GM12874 (cell line): ENCODE results near the gene JAK1.

Experiments used
- TF ChIP-seq, protein P1 (sequence below): IDR thresholded peaks from 2 replicates; pipeline ENCODE4 v1.5.1; 2011; ENCODE audit warnings: low read depth, mild to moderate bottlenecking, control low read depth, low read length, moderate library complexity; ENCODE audit not compliant: insufficient read depth

JAK1 gene

DNA sequence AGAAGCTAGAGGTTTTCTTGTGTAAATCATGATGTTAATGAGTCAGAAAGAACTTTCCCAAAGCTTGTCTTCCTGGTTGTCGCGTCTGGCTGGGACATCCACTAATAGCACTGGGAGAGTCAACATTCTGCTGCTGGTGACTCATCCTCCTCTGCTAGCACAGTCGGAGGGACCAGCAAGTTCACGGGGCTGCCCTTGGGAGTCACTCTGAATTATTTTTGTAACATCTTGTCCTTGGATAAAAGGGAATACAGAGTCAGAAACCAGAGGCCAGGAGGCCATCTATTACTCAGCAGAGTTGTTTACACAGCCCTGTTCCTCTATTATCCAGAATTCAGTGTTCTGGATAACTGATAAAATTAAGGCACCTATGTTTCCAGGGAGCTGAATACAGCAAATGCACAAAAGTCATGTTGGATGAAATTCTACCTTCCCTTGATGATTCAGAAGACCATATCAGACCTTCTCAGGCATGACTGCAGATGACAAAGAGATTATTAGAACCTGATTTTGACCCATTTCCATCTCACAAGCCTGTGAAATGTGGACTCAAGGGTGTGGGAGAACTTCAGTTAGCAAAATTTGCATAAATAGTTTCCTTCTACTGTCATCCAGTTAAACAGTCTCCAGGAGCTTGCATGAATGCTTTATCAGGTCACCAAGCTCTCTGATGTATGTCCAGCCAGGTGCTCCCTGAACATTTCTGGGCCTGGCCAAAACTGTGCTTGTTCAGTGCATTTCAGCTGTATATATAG is 68.1 kb downstream of the JAK1 start:
- TF ChIP-seq, protein P1, sequence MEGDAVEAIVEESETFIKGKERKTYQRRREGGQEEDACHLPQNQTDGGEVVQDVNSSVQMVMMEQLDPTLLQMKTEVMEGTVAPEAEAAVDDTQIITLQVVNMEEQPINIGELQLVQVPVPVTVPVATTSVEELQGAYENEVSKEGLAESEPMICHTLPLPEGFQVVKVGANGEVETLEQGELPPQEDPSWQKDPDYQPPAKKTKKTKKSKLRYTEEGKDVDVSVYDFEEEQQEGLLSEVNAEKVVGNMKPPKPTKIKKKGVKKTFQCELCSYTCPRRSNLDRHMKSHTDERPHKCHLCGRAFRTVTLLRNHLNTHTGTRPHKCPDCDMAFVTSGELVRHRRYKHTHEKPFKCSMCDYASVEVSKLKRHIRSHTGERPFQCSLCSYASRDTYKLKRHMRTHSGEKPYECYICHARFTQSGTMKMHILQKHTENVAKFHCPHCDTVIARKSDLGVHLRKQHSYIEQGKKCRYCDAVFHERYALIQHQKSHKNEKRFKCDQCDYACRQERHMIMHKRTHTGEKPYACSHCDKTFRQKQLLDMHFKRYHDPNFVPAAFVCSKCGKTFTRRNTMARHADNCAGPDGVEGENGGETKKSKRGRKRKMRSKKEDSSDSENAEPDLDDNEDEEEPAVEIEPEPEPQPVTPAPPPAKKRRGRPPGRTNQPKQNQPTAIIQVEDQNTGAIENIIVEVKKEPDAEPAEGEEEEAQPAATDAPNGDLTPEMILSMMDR, result no peak

DNA sequence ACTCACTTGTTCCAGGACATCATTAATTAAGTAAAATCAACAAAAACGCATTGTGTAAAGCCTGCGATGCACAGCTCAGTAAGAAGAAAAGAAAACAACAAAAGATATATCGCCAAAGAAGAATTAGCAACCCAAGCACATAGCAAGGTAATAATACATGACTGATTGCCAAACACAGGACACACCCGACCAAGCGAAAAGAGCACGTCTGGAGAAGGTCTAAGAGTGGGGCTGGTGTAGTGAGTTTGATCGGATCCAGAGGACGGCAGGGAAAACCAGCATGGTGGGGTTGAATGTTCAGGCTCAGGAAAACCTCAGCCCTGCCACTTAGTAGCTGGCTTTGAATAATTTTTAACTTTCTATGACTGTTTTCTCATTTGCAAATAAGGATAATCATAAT is 69.8 kb downstream of the JAK1 start:
- TF ChIP-seq, protein P1, result no peak

DNA sequence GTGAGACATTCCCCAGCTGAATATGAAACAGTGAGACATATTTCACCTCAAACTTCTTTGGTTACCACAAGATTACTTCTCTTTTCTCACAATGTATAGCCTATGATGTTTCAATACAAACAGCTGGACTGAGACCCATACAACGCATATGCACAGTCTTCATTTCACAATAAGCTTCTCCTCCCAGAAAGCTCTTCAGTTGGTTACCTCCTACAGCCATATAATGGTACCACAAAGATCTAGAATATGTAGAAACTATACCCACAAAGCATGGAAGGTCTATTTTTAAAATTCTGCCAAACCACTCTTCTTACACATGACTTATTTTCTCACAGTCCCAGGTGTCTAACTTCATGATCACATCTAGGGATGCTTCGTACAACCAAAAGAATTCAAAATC is 70.8 kb downstream of the JAK1 start:
- TF ChIP-seq, protein P1, result no peak

DNA sequence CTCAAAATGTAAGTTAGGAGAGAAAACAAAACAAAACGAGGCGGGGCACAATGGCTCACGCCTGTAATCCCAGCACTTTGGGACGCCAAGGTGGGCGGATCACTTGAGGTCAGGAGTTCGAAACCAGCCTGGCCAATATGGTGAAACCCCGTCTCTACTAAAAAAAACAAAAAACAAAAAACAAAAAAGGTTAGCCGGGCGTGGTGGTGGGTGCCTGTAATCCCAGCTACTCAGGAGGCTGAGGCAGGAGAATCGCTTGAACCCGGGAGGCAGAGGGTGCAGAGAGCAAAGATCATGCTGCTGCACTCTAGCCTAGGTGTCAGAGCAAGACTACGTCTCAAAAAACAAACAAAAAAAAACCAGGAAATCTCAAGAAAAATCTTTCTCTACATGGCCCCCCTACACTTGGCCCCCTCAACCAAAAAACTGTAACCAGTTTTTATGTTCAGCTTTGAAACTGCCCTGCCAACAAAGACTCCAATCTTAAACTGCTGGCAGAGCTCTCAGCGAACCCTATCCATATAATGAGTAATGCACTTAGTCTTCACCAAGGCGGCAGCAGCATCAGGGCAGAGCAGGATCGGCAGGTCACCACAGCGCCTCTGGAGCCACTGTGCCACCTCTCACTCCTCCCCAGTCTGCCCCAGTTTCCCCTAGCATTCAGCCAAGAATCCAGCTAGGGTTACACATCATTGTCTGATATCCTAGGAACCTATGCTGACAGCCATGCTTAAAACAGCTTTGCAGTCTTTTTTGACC is 71.7 kb downstream of the JAK1 start:
- TF ChIP-seq, protein P1, result no peak

DNA sequence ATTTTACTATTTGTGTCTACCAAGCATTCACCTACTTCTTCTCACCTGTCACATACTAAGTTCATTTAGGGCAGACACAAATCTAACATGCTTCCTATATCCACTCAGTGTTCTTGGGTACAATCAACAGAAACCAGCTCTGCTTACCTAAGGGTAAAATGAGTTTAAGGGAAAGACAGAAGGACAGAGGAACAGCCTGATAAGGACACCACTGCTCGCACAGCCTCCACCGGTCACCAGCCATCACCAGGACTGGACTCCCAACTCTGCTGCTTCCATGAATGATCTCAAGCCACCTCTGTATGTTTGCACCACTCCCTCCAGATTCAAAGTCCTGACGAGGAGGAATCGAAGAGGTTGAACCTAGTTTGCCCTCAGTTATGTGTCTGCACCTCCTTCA is 72.4 kb downstream of the JAK1 start:
- TF ChIP-seq, protein P1, result no peak

DNA sequence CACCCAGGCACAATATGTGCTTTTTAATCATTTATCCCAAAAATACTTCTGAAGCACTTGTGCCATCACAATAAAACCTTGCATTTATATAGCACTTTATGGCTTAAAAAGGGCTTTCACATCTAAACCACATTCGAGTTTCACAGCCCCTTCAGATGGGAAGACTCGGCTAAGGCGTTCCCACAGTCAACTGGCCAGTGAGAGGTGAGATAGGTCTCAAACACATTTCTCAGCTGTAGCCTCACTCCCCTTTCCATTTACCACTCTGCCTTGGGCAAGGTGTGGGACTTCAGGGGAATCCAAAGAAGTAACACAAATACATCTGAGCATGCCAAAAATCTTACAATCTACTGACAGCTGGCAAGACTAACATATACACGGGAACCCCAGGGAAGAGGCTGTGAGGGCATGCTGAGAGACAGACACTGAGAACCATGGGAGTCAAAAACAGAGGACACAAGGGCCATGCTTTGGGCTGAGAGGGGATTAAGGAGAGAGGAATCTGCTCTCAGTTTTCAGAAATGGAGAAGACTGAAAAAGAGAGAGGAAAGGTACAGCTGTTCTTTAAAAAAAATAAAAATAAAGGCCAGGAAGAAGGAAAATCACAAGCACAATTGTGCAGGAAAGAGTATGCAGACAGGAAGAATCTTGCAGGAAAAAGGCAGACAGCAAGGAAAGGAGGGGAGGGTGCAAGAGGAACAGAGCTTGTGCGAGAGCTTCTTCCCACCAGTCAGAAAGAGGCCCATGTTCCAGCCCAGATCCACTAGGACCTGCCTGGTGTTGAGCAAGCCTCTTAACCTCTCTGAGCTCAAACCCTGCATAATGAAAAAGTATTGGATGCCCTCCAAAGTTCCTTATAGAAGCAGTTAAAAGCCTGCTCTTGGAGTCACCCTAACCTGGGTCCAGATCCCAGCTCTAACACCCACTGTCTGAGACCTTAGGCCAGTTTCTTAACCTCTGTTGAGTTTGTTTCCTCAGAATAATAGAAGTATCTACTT is 73.5 kb downstream of the JAK1 start:
- TF ChIP-seq, protein P1, result no peak

DNA sequence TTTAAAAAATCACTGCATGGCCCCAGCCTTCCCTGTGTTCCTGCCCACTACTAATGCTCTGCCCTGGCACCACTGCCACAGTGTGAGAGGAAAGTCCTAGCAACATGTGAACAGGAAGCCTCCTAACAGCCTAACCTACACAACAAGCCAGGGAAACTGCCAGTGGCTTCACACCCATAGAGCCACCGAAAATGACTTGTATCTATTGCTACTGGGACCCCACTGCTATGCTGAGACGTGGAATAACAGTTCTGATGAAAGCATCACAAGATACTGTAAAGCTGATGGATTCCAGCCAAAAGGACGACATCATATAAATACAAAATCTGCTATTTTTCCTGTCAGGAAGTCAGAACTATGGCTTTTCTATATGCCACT is 74.9 kb downstream of the JAK1 start:
- TF ChIP-seq, protein P1, result no peak
